ENCODE measurements around the gene CEP112. TPM values are rescaled to one million over a fixed set of nuclear protein-coding genes. Genes with fewer than 3 reads are reported as not detected.

Gene CEP112
- total and polyA plus RNA-seq, 9 of the 15 experiments (the other 6 are each of a cell fraction or from before 2014, with no cell fraction given), result 0.84 TPM; not detected in 8

DNA sequence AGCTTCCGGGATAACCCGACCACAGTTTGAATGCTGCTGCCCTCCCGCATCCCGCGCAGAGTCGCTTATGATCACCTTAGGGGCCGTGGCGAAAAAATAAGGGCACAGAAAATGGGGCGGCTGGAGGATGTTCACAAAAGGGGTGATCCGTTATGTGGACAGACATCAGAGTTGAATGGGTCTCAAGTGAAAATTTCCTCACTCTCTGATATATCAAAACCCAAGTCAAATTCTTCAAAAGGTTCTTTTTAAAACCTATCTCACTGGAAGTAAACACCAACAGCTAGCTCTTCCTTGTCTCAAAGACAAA, 400 bp upstream of the CEP112 start:
- Histone ChIP-seq H4K20me1 (replicated peaks; ENCODE audit: control insufficient read depth, insufficient read depth, low read length) (no peaks in the 10 kb centered on the region), H3K4me2 (ENCODE audit: insufficient read depth, low read length) (peak overlapping the region; percentile 76; the same call in 1 of the 2 replicates), H3K9me1 (ENCODE audit: control insufficient read depth, insufficient read depth, low read length) (no peaks in the 10 kb centered on the region), H3K79me2 (ENCODE audit: control insufficient read depth, insufficient read depth, low read length) (no peaks in the 10 kb centered on the region), H3K36me3 (ENCODE audit: control insufficient read depth, insufficient read depth, low read length) (no peaks in the 10 kb centered on the region), H3K4me3 (peak overlapping the region; percentile 50), H2AFZ (ENCODE audit: low read depth, low read length) (no peak overlapping the region), H3K9me3 (replicated peaks; ENCODE audit: control insufficient read depth, insufficient read depth, low read depth, low read length) (no peaks in the 10 kb centered on the region), H3K27me3 (ENCODE audit: control insufficient read depth in 2 of 2, insufficient read depth in 2 of 2, low read length in 2 of 2) (peaks cover 3 to 15% of the 10 kb centered on the region in 2 experiments; a peak in 4 of 5 replicates), H3K4me1 (replicated peaks in 1 of 2; ENCODE audit: control insufficient read depth in 2 of 2, insufficient read depth in 2 of 2, low read length in 2 of 2) (peaks cover 8 to 12% of the 10 kb centered on the region in 2 experiments; a peak in 3 of 5 replicates), H3K27ac (ENCODE audit: extremely low read depth, low read depth, low read length) (no peak overlapping the region), H3K9ac (ENCODE audit: insufficient read depth in 1 of 2, low read depth in 2 of 2, low read length in 2 of 2) (peak overlapping the region in 1 of 2 experiments; percentile 89; a peak in 2 of 4 replicates)
- ATAC-seq (no peak), FAIRE-seq (no peak), DNase-seq (ENCODE audit: extremely low read depth in 1 of 4, low spot score in 3 of 4) (no peak)
- no TSS peak for BruUV-seq (replicated peaks)
- intact Hi-C loops (cut with micrococcal nuclease), result no loop called here
- ChIA-PET CTCF (ENCODE audit: low intra/inter-chr PET ratio) (no interaction called here), POLR2A (no interaction called here)
- in situ Hi-C loops (cut with MboI), result no loop called here
- 1% methylated on average over 10 of the region's 10 CpGs for WGBS (ENCODE audit: insufficient coverage, low coverage, missing lambda C conversion rate)
- no peak for TF ChIP-seq CXXC5 (CRISPR knock-in tag; IDR thresholded peaks at IDR 0.05)
- TF ChIP-seq ZFP30 (CRISPR knock-in tag; IDR thresholded peaks at IDR 0.05; ENCODE audit: borderline replicate concordance), result no peak
- no peak for TF ChIP-seq MBD2 (IDR thresholded peaks at IDR 0.05; ENCODE audit: borderline replicate concordance, low read depth)
- no peak for TF ChIP-seq ZKSCAN8 (CRISPR knock-in tag; IDR thresholded peaks at IDR 0.05)
- TF ChIP-seq, protein P1, sequence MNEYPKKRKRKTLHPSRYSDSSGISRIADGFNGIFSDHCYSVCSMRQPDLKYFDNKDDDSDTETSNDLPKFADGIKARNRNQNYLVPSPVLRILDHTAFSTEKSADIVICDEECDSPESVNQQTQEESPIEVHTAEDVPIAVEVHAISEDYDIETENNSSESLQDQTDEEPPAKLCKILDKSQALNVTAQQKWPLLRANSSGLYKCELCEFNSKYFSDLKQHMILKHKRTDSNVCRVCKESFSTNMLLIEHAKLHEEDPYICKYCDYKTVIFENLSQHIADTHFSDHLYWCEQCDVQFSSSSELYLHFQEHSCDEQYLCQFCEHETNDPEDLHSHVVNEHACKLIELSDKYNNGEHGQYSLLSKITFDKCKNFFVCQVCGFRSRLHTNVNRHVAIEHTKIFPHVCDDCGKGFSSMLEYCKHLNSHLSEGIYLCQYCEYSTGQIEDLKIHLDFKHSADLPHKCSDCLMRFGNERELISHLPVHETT (CRISPR knock-in tag; conservative IDR thresholded peaks at IDR 0.05 in 1 of 2, IDR thresholded peaks at IDR 0.05 in 1 of 2), result no peak
- no peak for TF ChIP-seq HLTF (IDR thresholded peaks at IDR 0.05)
- no peak for TF ChIP-seq KDM2B (CRISPR knock-in tag; IDR thresholded peaks at IDR 0.05)
- TF ChIP-seq, protein P2, sequence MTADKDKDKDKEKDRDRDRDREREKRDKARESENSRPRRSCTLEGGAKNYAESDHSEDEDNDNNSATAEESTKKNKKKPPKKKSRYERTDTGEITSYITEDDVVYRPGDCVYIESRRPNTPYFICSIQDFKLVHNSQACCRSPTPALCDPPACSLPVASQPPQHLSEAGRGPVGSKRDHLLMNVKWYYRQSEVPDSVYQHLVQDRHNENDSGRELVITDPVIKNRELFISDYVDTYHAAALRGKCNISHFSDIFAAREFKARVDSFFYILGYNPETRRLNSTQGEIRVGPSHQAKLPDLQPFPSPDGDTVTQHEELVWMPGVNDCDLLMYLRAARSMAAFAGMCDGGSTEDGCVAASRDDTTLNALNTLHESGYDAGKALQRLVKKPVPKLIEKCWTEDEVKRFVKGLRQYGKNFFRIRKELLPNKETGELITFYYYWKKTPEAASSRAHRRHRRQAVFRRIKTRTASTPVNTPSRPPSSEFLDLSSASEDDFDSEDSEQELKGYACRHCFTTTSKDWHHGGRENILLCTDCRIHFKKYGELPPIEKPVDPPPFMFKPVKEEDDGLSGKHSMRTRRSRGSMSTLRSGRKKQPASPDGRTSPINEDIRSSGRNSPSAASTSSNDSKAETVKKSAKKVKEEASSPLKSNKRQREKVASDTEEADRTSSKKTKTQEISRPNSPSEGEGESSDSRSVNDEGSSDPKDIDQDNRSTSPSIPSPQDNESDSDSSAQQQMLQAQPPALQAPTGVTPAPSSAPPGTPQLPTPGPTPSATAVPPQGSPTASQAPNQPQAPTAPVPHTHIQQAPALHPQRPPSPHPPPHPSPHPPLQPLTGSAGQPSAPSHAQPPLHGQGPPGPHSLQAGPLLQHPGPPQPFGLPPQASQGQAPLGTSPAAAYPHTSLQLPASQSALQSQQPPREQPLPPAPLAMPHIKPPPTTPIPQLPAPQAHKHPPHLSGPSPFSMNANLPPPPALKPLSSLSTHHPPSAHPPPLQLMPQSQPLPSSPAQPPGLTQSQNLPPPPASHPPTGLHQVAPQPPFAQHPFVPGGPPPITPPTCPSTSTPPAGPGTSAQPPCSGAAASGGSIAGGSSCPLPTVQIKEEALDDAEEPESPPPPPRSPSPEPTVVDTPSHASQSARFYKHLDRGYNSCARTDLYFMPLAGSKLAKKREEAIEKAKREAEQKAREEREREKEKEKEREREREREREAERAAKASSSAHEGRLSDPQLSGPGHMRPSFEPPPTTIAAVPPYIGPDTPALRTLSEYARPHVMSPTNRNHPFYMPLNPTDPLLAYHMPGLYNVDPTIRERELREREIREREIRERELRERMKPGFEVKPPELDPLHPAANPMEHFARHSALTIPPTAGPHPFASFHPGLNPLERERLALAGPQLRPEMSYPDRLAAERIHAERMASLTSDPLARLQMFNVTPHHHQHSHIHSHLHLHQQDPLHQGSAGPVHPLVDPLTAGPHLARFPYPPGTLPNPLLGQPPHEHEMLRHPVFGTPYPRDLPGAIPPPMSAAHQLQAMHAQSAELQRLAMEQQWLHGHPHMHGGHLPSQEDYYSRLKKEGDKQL (CRISPR knock-in tag; IDR thresholded peaks at IDR 0.05; ENCODE audit: borderline replicate concordance), result no peak
- TF ChIP-seq NCOA2 (IDR thresholded peaks at IDR 0.05; ENCODE audit: partially characterized antibody in 2 of 2), result no peak
- no peak for TF ChIP-seq HNRNPUL1 (IDR thresholded peaks at IDR 0.05; ENCODE audit: low read length)
- TF ChIP-seq, protein P3, sequence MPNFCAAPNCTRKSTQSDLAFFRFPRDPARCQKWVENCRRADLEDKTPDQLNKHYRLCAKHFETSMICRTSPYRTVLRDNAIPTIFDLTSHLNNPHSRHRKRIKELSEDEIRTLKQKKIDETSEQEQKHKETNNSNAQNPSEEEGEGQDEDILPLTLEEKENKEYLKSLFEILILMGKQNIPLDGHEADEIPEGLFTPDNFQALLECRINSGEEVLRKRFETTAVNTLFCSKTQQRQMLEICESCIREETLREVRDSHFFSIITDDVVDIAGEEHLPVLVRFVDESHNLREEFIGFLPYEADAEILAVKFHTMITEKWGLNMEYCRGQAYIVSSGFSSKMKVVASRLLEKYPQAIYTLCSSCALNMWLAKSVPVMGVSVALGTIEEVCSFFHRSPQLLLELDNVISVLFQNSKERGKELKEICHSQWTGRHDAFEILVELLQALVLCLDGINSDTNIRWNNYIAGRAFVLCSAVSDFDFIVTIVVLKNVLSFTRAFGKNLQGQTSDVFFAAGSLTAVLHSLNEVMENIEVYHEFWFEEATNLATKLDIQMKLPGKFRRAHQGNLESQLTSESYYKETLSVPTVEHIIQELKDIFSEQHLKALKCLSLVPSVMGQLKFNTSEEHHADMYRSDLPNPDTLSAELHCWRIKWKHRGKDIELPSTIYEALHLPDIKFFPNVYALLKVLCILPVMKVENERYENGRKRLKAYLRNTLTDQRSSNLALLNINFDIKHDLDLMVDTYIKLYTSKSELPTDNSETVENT (CRISPR knock-in tag; IDR thresholded peaks at IDR 0.05), result no peak
- TF ChIP-seq BCL6 (CRISPR knock-in tag; IDR thresholded peaks at IDR 0.05), result no peak
- no peak for TF ChIP-seq ZNF212 (CRISPR knock-in tag; IDR thresholded peaks at IDR 0.05)
- no peak for TF ChIP-seq KDM4B (IDR thresholded peaks at IDR 0.05; ENCODE audit: borderline replicate concordance in 2 of 2, low read depth in 1 of 2)
- no peak for TF ChIP-seq TBP (optimal IDR thresholded peaks at IDR 0.05; ENCODE audit: low read depth, low read length)
